Neural cell (in vitro differentiated cells): Measurements from ENCODE around the gene MCM7. TPM values are rescaled to one million over a fixed set of nuclear protein-coding genes. Genes with fewer than 3 reads are reported as not detected.

Experiments
- H2AFZ ChIP-seq: fragments of 200-600, 300-800 bp; sonication (generic), shearing (Covaris generic); 2 replicates; pipeline ENCODE4 v1.6.0; 2014; ENCODE audit warnings: low read depth, mild to moderate bottlenecking, antibody characterized with exemption, low read length, moderate library complexity
- H3F3A ChIP-seq: fragments of 200-600 bp; shearing (Covaris generic); 2 replicates; pipeline ENCODE4 v1.6.1; 2016; ENCODE audit warnings: mild to moderate bottlenecking, moderate library complexity, mixed read lengths, antibody characterized with exemption, low read length; ENCODE audit not compliant: insufficient read depth, poor library complexity, severe bottlenecking
- H3K27ac ChIP-seq: fragments of 200-600, 300-800 bp; sonication (generic), shearing (Covaris generic); 2 replicates; pipeline ENCODE4 v1.5.1; 2014; ENCODE audit warnings: mild to moderate bottlenecking, low read length, moderate library complexity
- H3K27me3 ChIP-seq: fragments of 300-800, 200-600 bp; sonication (generic), shearing (Covaris generic); 2 replicates; pipeline ENCODE4 v1.6.0; 2014; ENCODE audit warnings: mild to moderate bottlenecking, low read depth, low read length, moderate library complexity; ENCODE audit not compliant: insufficient read depth
- H3K36me3 ChIP-seq: fragments of 300-800, 200-600 bp; sonication (generic), shearing (Covaris generic); 2 replicates; pipeline ENCODE4 v1.5.1; 2014; ENCODE audit warnings: mild to moderate bottlenecking, antibody characterized with exemption, low read length, moderate library complexity; ENCODE audit not compliant: insufficient read depth
- H3K4me2 ChIP-seq: fragments of 300-800, 200-600 bp; sonication (generic), shearing (Covaris generic); 2 replicates; pipeline ENCODE4 v1.6.0; 2014; ENCODE audit warnings: mild to moderate bottlenecking, low read length
- H3K4me3 ChIP-seq: fragments of 300-800, 200-600 bp; sonication (generic), shearing (Covaris generic); 2 replicates; pipeline ENCODE4 v1.5.1; 2014; ENCODE audit warnings: mild to moderate bottlenecking, low read length, moderate library complexity
- H3K79me2 ChIP-seq: fragments of 200-600 bp; shearing (Covaris generic); replicated peaks from 2 replicates; pipeline ENCODE4 v1.6.0; 2014; ENCODE audit warnings: mild to moderate bottlenecking, low read length, moderate library complexity; ENCODE audit not compliant: insufficient read depth
- H3K9ac ChIP-seq: fragments of 300-800, 200-600 bp; sonication (generic), shearing (Covaris generic); 2 replicates; pipeline ENCODE4 v1.6.1; 2016; ENCODE audit warnings: mild to moderate bottlenecking, low read length, mixed read lengths
- H3K9me2 ChIP-seq: fragments of 200-600 bp; shearing (Covaris generic); 2 replicates; pipeline ENCODE4 v1.6.1; 2016; ENCODE audit warnings: mild to moderate bottlenecking, low read length, mixed read lengths; ENCODE audit not compliant: insufficient read depth
- H3K9me3 ChIP-seq: fragments of 200-600, 300-800 bp; sonication (generic), shearing (Covaris generic); 2 replicates; pipeline ENCODE4 v1.6.1; 2016; ENCODE audit warnings: mild to moderate bottlenecking, mixed run types, low read length, moderate library complexity, mixed read lengths
- H4K20me1 ChIP-seq: fragments of 200-600 bp; shearing (Covaris generic); 2 replicates; pipeline ENCODE4 v1.6.1; 2016; ENCODE audit warnings: mild to moderate bottlenecking, mixed run types; ENCODE audit not compliant: insufficient read depth
- CTCF ChIP-seq: fragments of 450-650 bp; IDR thresholded peaks from 2 replicates; pipeline ENCODE4 v1.5.1; 2014; ENCODE audit warnings: antibody characterized with exemption, mild to moderate bottlenecking, moderate library complexity; ENCODE audit not compliant: poor library complexity, severe bottlenecking
- EP300 ChIP-seq: fragments of 450-650 bp; conservative IDR thresholded peaks from 2 replicates; pipeline ENCODE4 v1.6.1; 2014; ENCODE audit warnings: antibody characterized with exemption, mild to moderate bottlenecking, moderate library complexity; ENCODE audit not compliant: poor library complexity, severe bottlenecking
- EZH2 ChIP-seq: fragments of 200-600, 300-800 bp; shearing (Covaris generic), sonication (generic); IDR thresholded peaks from 2 replicates; pipeline ENCODE4 v1.6.1; 2014; ENCODE audit warnings: antibody characterized with exemption, low read length, borderline replicate concordance, mild to moderate bottlenecking; ENCODE audit not compliant: insufficient read depth, poor library complexity, severe bottlenecking
- MXI1 ChIP-seq: fragments of 450-650 bp; conservative IDR thresholded peaks from 2 replicates; pipeline ENCODE4 v1.6.1; 2014; ENCODE audit warnings: antibody characterized with exemption, mild to moderate bottlenecking; ENCODE audit not compliant: poor library complexity, severe bottlenecking
- POLR2AphosphoS5 ChIP-seq: IDR thresholded peaks from 2 replicates; pipeline ENCODE4 v1.6.1; 2012
- RAD21 ChIP-seq: fragments of 450-650 bp; conservative IDR thresholded peaks from 2 replicates; pipeline ENCODE4 v1.6.1; 2014; ENCODE audit warnings: antibody characterized with exemption, mild to moderate bottlenecking, moderate library complexity
- REST ChIP-seq: IDR thresholded peaks from 2 replicates; pipeline ENCODE4 v1.6.1; 2012; ENCODE audit warnings: borderline replicate concordance
- SMC3 ChIP-seq: fragments of 450-650 bp; conservative IDR thresholded peaks from 2 replicates; pipeline ENCODE4 v1.6.1; 2014; ENCODE audit warnings: antibody characterized with exemption, mild to moderate bottlenecking, moderate library complexity; ENCODE audit not compliant: poor library complexity
- TAF1 ChIP-seq: IDR thresholded peaks from 2 replicates; pipeline ENCODE4 v1.6.1; 2012; ENCODE audit warnings: low read depth
- polyA plus RNA-seq: library from polyadenylated mRNA; depleted of rRNA; stranded (reverse); fragments of >200 nt; gene quantifications from 2 replicates; pipeline ENCODE4 v1.2.3, GENCODE V29; 2014

The MCM7 gene
- polyA plus RNA-seq, 1 donor from 2014 or later, result 146 TPM

- no peaks in the 10 kb centered on the region for H3K9me3 ChIP-seq
- H3K9ac ChIP-seq, result no peak overlapping the region
- no peaks in the 10 kb centered on the region for H3F3A ChIP-seq
- H3K79me2 ChIP-seq, result peaks cover 17% of the 10 kb centered on the region
- no peak overlapping the region for H2AFZ ChIP-seq
- no peaks in the 10 kb centered on the region for H4K20me1 ChIP-seq
- no peaks in the 10 kb centered on the region for H3K36me3 ChIP-seq
- H3K27ac ChIP-seq, result no peak overlapping the region
- peak overlapping the region; percentile 25 for H3K4me3 ChIP-seq
- H3K4me2 ChIP-seq, result no peak overlapping the region
- no peak for TF ChIP-seq REST
- TF ChIP-seq CTCF, result no peak
- no peak for TF ChIP-seq EZH2
- no peak for TF ChIP-seq MXI1
- no peaks in the 10 kb centered on the region for H3K9me2 ChIP-seq
- H3K27me3 ChIP-seq, result no peaks in the 10 kb centered on the region
Observed at GRCh38 chr7:100051611-100052010, 49.6 kb downstream of the MCM7 start.

- peak within 1 kb of the TSS; percentile 82 for H3K4me3 ChIP-seq
- peaks cover 17% of the 10 kb centered on the region for H3K79me2 ChIP-seq
- H3K4me2 ChIP-seq, result peak within 1 kb of the TSS; percentile 55
- peak; percentile 46 for TF ChIP-seq SMC3
- peak; percentile 85 for TF ChIP-seq REST
- TF ChIP-seq CTCF, result peak; percentile 63
- TF ChIP-seq EP300, result peak; percentile 62
- no peak for TF ChIP-seq RAD21
- peak; percentile 81 for TF ChIP-seq TAF1
- no peak for TF ChIP-seq EZH2
- peak; percentile 96 for TF ChIP-seq POLR2AphosphoS5
- peak; percentile 80 for TF ChIP-seq MXI1
- peak within 1 kb of the TSS; percentile 91 for H2AFZ ChIP-seq
- H3K27ac ChIP-seq, result peak within 1 kb of the TSS; percentile 92
- H3K9me2 ChIP-seq, result no peaks in the 10 kb centered on the region
- H4K20me1 ChIP-seq, result no peaks in the 10 kb centered on the region
- no peaks in the 10 kb centered on the region for H3F3A ChIP-seq
- no peaks in the 10 kb centered on the region for H3K36me3 ChIP-seq
- H3K9me3 ChIP-seq, result no peaks in the 10 kb centered on the region
- peak within 1 kb of the TSS; percentile 93 for H3K9ac ChIP-seq
- no peaks in the 10 kb centered on the region for H3K27me3 ChIP-seq
Observed at GRCh38 chr7:100049441-100050291, 51.5 kb downstream of the MCM7 start, which contains the start of gene ZSCAN21. ZSCAN21 (plus strand) TSS chr7:100049774; CDS start chr7:100057007, 7,233 bp downstream.
